Panc1 (cell line): ENCODE results near the gene GPD1L. TPM values are rescaled to one million over a fixed set of nuclear protein-coding genes. Genes with fewer than 3 reads are reported as not detected.
"Not testable (repeated sequence)": the region's sequence is repeated elsewhere in the genome, so short reads cannot be mapped to it uniquely, and the experiment has no call there.

Source experiments
- ATAC-seq: fragments of 200-7000 bp; cut with Tn5 transposase; 2 replicates; pipeline ENCODE4 v1.9.1; 2020; ENCODE audit warnings: mild to moderate bottlenecking, moderate library complexity
- BruUV-seq: library from RNA; stranded (reverse); fragments of 400-500 nt; replicated peaks from 2 replicates; lab custom pipeline; 2021; lab: Mats Ljungman, UMichigan
- CTCF ChIA-PET: fragments of 300-600 bp; sonication (Branson Sonifier 250); formaldehyde crosslinking; loops from one replicate; lab custom pipeline; 2022; ENCODE audit warnings: antibody characterized with exemption; lab: Charles Lee
- POLR2A ChIA-PET: fragments of 300-600 bp; sonication (Branson Sonifier 250); formaldehyde crosslinking; loops from one replicate; lab custom pipeline; 2022; ENCODE audit warnings: antibody characterized with exemption; lab: Charles Lee
- DNase-seq: peaks from one replicate; pipeline ENCODE4 v3.0.0-alpha.2; 2010; ENCODE audit warnings: low read depth, low spot score
- H3K27ac ChIP-seq: 2 replicates; pipeline ENCODE4 v1.5.1; 2011; ENCODE audit warnings: mild to moderate bottlenecking, low read length, inconsistent platforms
- H3K27me3 ChIP-seq: fragments of 200-500 bp; sonication (Bioruptor generic); 2 replicates; pipeline ENCODE4 v1.6.0; 2014; ENCODE audit warnings: low read length, inconsistent platforms; ENCODE audit not compliant: control insufficient read depth, insufficient read depth
- H3K36me3 ChIP-seq: fragments of 200-500 bp; sonication (Bioruptor generic); 2 replicates; pipeline ENCODE4 v1.5.1; 2014; ENCODE audit warnings: inconsistent platforms, mild to moderate bottlenecking, low read length, moderate library complexity; ENCODE audit not compliant: control insufficient read depth, insufficient read depth
- H3K4me1 ChIP-seq: 2 replicates; pipeline ENCODE4 v1.5.1; 2011; ENCODE audit warnings: inconsistent platforms, mild to moderate bottlenecking, low read length, moderate library complexity; ENCODE audit not compliant: control insufficient read depth, insufficient read depth
- H3K4me3 ChIP-seq, 2 experiments: 2 replicates each; pipeline ENCODE4 v1.5.1; 2011 to 2012; ENCODE audit warnings: low read depth in 2 of 2, low read length in 2 of 2, mild to moderate bottlenecking in 2 of 2, inconsistent platforms in 1 of 2, moderate library complexity in 1 of 2
- H3K9me3 ChIP-seq: fragments of 200-500 bp; sonication (Bioruptor generic); 2 replicates; pipeline ENCODE4 v1.5.1; 2014; ENCODE audit warnings: low read depth, mild to moderate bottlenecking, inconsistent platforms, low read length, moderate library complexity; ENCODE audit not compliant: control insufficient read depth, insufficient read depth
- POLR2AphosphoS5 ChIP-seq: IDR thresholded peaks from 2 replicates; pipeline ENCODE4 v1.6.1; 2012; ENCODE audit warnings: mild to moderate bottlenecking, low read depth, low read length, moderate library complexity
- REST ChIP-seq, 2 experiments: IDR thresholded peaks; 2 replicates each; pipeline ENCODE4 v1.6.1; 2011 to 2012; ENCODE audit warnings: low read depth in 2 of 2, control low read depth in 1 of 2, low read length in 1 of 2, mild to moderate bottlenecking in 1 of 2, moderate library complexity in 1 of 2; ENCODE audit not compliant: insufficient read depth in 1 of 2
- SIN3A ChIP-seq: IDR thresholded peaks from 2 replicates; pipeline ENCODE4 v1.6.1; 2012; ENCODE audit warnings: low read depth, mild to moderate bottlenecking, low read length, moderate library complexity, borderline replicate concordance; ENCODE audit not compliant: insufficient read depth
- TCF7L2 ChIP-seq: IDR thresholded peaks from 2 replicates; pipeline ENCODE4 v1.6.1; 2011; ENCODE audit warnings: mild to moderate bottlenecking, low read depth, low read length, inconsistent platforms
- in situ Hi-C: cut with HindIII; loops from 2 replicates; pipeline ENCODE4 v1.10.0; 2016; ENCODE audit warnings: low sequenced_read_pairs, low pct_unique_long_range_greater_than_20kb
- intact Hi-C: fragments of 100-400 bp; cut with micrococcal nuclease; formaldehyde crosslinking; loops from one replicate; pipeline ENCODE4 v1.10.0; 2022; ENCODE audit not compliant: unreplicated experiment
- total RNA-seq: library from RNA; stranded (reverse); gene quantifications from one replicate; pipeline ENCODE4 v1.2.1, GENCODE V29; 2021; ENCODE audit not compliant: unreplicated experiment
- TF ChIP-seq, protein P1 (sequence below): fragments of 450-650 bp; IDR thresholded peaks from 2 replicates; pipeline ENCODE4 v1.5.1; 2017; ENCODE audit warnings: mild to moderate bottlenecking

The GPD1L gene
- total RNA-seq, 1 experiment from 2014 or later, result 10.5 TPM

DNA sequence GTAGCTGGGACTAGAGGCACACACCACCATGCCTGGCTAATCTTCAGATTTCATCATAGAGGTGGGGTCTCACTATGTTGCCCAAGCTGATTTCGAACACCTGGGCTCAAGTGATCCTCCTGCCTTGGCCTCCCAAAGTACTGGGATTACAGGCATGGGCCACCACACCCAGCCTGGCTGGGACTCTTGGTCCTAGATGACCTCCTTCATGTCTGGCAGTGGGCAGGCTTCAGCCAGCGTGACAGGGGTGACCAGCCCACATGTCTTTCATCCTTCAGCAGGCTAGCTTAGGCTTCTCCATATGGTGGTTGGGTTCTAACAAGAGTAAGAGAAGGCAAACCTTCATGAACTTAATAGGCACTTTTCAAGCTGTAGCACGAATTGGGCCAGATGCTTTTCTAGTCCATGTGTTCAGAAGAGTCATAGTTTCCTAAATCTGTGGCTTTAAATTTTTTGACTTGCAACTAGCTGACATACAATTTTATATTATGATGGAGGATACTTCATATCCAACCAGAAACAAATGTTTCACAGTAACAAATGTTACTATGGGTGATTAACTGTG is 7.6 kb downstream of the GPD1L start:
- in situ Hi-C loops (no loop called here), intact Hi-C loops (no loop called here)
- H3K27ac ChIP-seq, result no peak overlapping the region
- TF ChIP-seq POLR2AphosphoS5, result no peak
- TF ChIP-seq TCF7L2, result no peak
- TF ChIP-seq SIN3A, result no peak
- no peak for TF ChIP-seq REST (IDR thresholded peaks at IDR 0.05; ENCODE audit: insufficient read depth in 1 of 2, low read depth in 2 of 2, low read length in 1 of 2)
- TF ChIP-seq, protein P1, sequence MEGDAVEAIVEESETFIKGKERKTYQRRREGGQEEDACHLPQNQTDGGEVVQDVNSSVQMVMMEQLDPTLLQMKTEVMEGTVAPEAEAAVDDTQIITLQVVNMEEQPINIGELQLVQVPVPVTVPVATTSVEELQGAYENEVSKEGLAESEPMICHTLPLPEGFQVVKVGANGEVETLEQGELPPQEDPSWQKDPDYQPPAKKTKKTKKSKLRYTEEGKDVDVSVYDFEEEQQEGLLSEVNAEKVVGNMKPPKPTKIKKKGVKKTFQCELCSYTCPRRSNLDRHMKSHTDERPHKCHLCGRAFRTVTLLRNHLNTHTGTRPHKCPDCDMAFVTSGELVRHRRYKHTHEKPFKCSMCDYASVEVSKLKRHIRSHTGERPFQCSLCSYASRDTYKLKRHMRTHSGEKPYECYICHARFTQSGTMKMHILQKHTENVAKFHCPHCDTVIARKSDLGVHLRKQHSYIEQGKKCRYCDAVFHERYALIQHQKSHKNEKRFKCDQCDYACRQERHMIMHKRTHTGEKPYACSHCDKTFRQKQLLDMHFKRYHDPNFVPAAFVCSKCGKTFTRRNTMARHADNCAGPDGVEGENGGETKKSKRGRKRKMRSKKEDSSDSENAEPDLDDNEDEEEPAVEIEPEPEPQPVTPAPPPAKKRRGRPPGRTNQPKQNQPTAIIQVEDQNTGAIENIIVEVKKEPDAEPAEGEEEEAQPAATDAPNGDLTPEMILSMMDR, result no peak
- H3K9me3 ChIP-seq, result no peaks in the 10 kb centered on the region
- no TSS peak for BruUV-seq
- CTCF ChIA-PET, result no interaction called here
- no peaks in the 10 kb centered on the region for H3K27me3 ChIP-seq
- no peaks in the 10 kb centered on the region for H3K36me3 ChIP-seq
- peaks cover 5% of the 10 kb centered on the region; the same call in 1 of the 2 replicates for H3K4me1 ChIP-seq
- POLR2A ChIA-PET, result no interaction called here
- no peak for DNase-seq
- no peak for ATAC-seq
- H3K4me3 ChIP-seq, result no peak overlapping the region

DNA sequence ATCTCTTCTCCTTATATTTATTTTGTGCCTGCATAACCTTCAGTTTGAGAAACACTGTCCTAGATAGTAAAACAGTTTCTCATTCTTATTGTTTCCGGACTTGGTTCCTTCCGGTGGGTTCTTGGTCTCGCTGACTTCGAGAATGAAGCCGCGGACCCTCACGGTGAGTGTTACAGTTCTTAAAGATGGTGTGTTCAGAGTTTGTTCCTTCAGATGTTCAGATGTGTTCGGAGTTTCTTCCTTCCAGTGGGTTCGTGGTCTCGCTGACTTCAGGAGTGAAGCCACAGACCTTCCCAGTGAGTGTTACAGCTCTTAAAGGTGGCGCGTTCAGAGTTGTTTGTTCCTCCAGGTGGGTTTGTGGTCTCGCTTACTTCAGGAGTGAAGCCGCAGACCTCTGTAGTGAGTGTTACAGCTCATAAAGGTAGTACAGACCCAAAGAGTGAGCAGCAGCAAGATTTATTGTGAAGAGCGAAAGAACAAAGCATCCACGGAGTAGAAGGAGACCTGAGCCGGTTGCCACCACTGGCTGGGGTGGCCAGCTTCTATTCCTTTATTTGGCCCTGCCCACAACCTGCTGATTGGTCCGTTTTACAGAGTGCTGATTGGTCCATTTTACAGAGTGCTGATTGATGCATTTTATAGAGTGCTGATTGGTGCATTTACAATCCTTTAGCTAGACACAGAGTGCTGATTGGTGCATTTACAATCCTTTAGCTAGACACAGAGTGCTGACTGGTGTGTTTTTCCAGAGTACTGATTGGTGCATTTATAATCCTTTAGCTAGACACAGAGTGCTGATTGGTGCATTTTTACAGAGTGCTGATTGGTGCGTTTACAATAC is 8.3 kb downstream of the GPD1L start:
- POLR2A ChIA-PET, H3K36me3 ChIP-seq, in situ Hi-C loops, H3K9me3 ChIP-seq, ATAC-seq, DNase-seq, H3K4me1 ChIP-seq, H3K27ac ChIP-seq, H3K4me3 ChIP-seq, intact Hi-C loops, BruUV-seq, H3K27me3 ChIP-seq: not testable (repeated sequence)
- CTCF ChIA-PET, result interaction anchor here (0.6 kb wide), 1 partner anchor 853 kb away, joined by 3 read pairs; no protein-coding TSS in a partner anchor

GRCh38 chr3:32117320-32117719 is 10.9 kb downstream of the GPD1L start:
- intact Hi-C loops (no loop called here), in situ Hi-C loops (no loop called here)
- CTCF ChIA-PET, result no interaction called here
- no peaks in the 10 kb centered on the region for H3K9me3 ChIP-seq
- no peak for TF ChIP-seq REST (IDR thresholded peaks at IDR 0.05; ENCODE audit: insufficient read depth in 1 of 2, low read depth in 2 of 2, low read length in 1 of 2)
- TF ChIP-seq, protein P1, result no peak
- TF ChIP-seq TCF7L2, result no peak
- no peak for TF ChIP-seq SIN3A
- TF ChIP-seq POLR2AphosphoS5, result no peak
- no peaks in the 10 kb centered on the region for H3K36me3 ChIP-seq
- POLR2A ChIA-PET, result interaction anchor here (0.5 kb wide), 1 partner anchor 13 kb away, joined by 3 read pairs; no protein-coding TSS in a partner anchor
- no peaks in the 10 kb centered on the region for H3K4me1 ChIP-seq
- H3K4me3 ChIP-seq, result no peak overlapping the region
- no peak for DNase-seq
- BruUV-seq, result no TSS peak
- no peak for ATAC-seq
- no peaks in the 10 kb centered on the region for H3K27me3 ChIP-seq
- no peak overlapping the region for H3K27ac ChIP-seq
